ENCODE measurements around the gene GJB2.

- no peak for TF ChIP-seq CTCF (IDR thresholded peaks at IDR 0.05)
- no peak for TF ChIP-seq POLR2A (IDR thresholded peaks at IDR 0.05)
- no peak for TF ChIP-seq EP300 (IDR thresholded peaks at IDR 0.05)
These were observed 17.9 kb downstream of the GJB2 start for GRCh38 chr13:20174656-20175405.

Measured in ovary (tissue), 3 donors.